GM19438 (cell line): Measurements from ENCODE around the gene NEMP1.
A peak's percentile ranks its signal among the peaks of the same experiment; 100 is the strongest.

Experiments used
- ATAC-seq: cut with Tn5 transposase; IDR thresholded peaks from one replicate; pipeline ENCODE4 v1.9.1; 2021; ENCODE audit warnings: low read depth; ENCODE audit not compliant: unreplicated experiment

Gene NEMP1

DNA sequence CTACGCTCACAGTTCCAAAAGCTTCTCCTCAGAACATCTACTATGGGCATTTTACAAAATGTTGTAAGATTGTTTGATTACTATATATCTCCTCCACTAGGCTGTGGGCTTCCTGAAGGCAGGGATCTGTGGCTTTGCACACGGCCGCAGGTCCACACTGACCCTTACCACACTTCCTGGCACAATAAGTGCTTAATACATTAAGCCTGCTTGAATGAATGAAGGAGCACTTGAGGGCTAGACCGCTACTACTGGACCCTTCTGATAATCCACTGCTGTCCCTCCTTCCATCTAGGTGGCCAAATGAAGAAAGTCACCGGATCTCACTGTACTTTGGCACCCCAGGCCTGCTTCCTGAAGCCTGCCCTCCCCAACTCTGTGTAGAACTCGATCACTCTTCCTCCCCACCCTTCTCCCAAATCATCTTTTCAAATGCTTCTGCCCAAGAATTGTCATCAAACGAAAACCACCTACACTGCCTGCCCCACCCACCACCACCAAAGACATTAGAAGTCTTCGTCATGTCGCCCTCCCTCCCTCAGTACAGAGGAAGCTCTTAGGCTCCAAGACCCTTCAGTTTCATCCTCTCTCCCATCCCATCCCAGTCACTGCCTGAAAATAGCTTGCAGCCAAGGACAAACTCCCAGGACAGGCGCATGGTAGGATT, 71.6 kb downstream of the NEMP1 start:
- ATAC-seq: peak; percentile 8

- peak; percentile 62 for ATAC-seq
Measured at GRCh38 chr12:57005980-57006808, 72.4 kb downstream of the NEMP1 start, which contains the start of gene ZBTB39. Gene ZBTB39, minus strand, starts transcription at chr12:57006546. Its CDS starts 1,629 bp downstream, at chr12:57004917.
